Activated CD4-positive, CD25-positive, alpha-beta regulatory T cell (primary cell): ENCODE results near the gene UQCC2.

Experiments used
- DNase-seq, 4 experiments: peaks; one replicate each; lab custom pipeline; 2025; lab: John Stamatoyannopoulos, UW

UQCC2 gene

GRCh38 chr6:33725222-33725621 lies 13.7 kb upstream of the UQCC2 start:
- DNase-seq, result no peak

- DNase-seq, result no peak
These were observed 12.9 kb upstream of the UQCC2 start for GRCh38 chr6:33724102-33725023.

GRCh38 chr6:33723371-33724085 lies 12.0 kb upstream of the UQCC2 start:
- DNase-seq, result no peak

- no peak for DNase-seq
These were observed 10.7 kb upstream of the UQCC2 start for GRCh38 chr6:33722103-33722623.

- DNase-seq, result no peak
These were observed 10.0 kb upstream of the UQCC2 start for GRCh38 chr6:33721508-33721907.

GRCh38 chr6:33720998-33721397 lies 9.5 kb upstream of the UQCC2 start:
- DNase-seq, result no peak

GRCh38 chr6:33719326-33719987 lies 8.0 kb upstream of the UQCC2 start:
- DNase-seq, result no peak

GRCh38 chr6:33718713-33719112 lies 7.2 kb upstream of the UQCC2 start:
- no peak for DNase-seq

GRCh38 chr6:33717934-33718455 lies 6.5 kb upstream of the UQCC2 start:
- DNase-seq, result no peak

GRCh38 chr6:33716890-33717632 lies 5.6 kb upstream of the UQCC2 start:
- no peak for DNase-seq

- DNase-seq, result no peak
These were observed 4.9 kb upstream of the UQCC2 start for GRCh38 chr6:33716379-33716778.

- no peak for DNase-seq
These were observed 3.0 kb upstream of the UQCC2 start for GRCh38 chr6:33714385-33715040.

- no peak for DNase-seq
These were observed 2.3 kb upstream of the UQCC2 start for GRCh38 chr6:33713786-33714185.

GRCh38 chr6:33712914-33713313 lies 1.4 kb upstream of the UQCC2 start:
- DNase-seq, result no peak

- DNase-seq, result no peak
These were observed 991 bp downstream of the UQCC2 start for GRCh38 chr6:33710296-33711121.

GRCh38 chr6:33709605-33710295 lies 1.8 kb downstream of the UQCC2 start:
- no peak for DNase-seq

GRCh38 chr6:33708516-33709204 lies 2.8 kb downstream of the UQCC2 start:
- no peak for DNase-seq

- no peak for DNase-seq
These were observed 3.7 kb downstream of the UQCC2 start for GRCh38 chr6:33707771-33708170.
